Activated T-helper 1 cell treated with anti-CD3 and anti-CD28 coated beads, Interleukin-12 subunit alpha, Interleukin-12 subunit beta, Interleukin-2, Interleukin-4 antibody, amounts not matched to agents 30 ng/mL and 10 ng/mL and 1 ng/mL, durations not matched to agents 14 hours and 24 hours and 36 hours (primary cell): Measurements from ENCODE around the gene IL19. TPM values are rescaled to one million over a fixed set of nuclear protein-coding genes. Genes with fewer than 3 reads are reported as not detected.

ENCODE experiments used
- DNase-seq: peaks from one replicate; pipeline ENCODE4 v3.0.0; 2021; ENCODE audit warnings: low spot score
- H3K27ac Mint-ChIP-seq: one replicate; pipeline ENCODE4 v1.8.0; 2021; ENCODE audit warnings: mild to moderate bottlenecking, mixed read lengths
- H3K27me3 Mint-ChIP-seq: one replicate; pipeline ENCODE4 v1.8.0; 2022; ENCODE audit warnings: mild to moderate bottlenecking, moderate library complexity, mixed read lengths; ENCODE audit not compliant: insufficient read depth
- H3K36me3 Mint-ChIP-seq: one replicate; pipeline ENCODE4 v1.8.0; 2021; ENCODE audit warnings: low read depth, mixed read lengths
- H3K4me1 Mint-ChIP-seq: one replicate; pipeline ENCODE4 v1.8.0; 2021; ENCODE audit warnings: low read depth, mixed read lengths
- H3K4me3 Mint-ChIP-seq: one replicate; pipeline ENCODE4 v1.8.0; 2021; ENCODE audit warnings: mild to moderate bottlenecking, moderate library complexity, mixed read lengths
- H3K9me3 Mint-ChIP-seq: one replicate; pipeline ENCODE4 v1.8.0; 2021; ENCODE audit warnings: mixed read lengths
- intact Hi-C: fragments of 100-400 bp; cut with micrococcal nuclease; formaldehyde crosslinking; loops from one replicate; pipeline ENCODE4 v1.15.1; 2024
- total RNA-seq: library from RNA; stranded (reverse); gene quantifications from 2 replicates; pipeline ENCODE4 v1.2.3, GENCODE V29; 2022

IL19 gene
- total RNA-seq, 1 donor from 2014 or later = not detected

- Mint-ChIP-seq H3K4me1 (peaks cover 18% of the 10 kb centered on the region), H3K27ac (no peak overlapping the region), H3K9me3 (no peaks in the 10 kb centered on the region), H3K27me3 (peaks cover 3% of the 10 kb centered on the region), H3K36me3 (no peaks in the 10 kb centered on the region), H3K4me3 (no peak overlapping the region)
- intact Hi-C loops = no loop called here
- DNase-seq = no peak
Measured at GRCh38 chr1:206823727-206824126, 53.2 kb downstream of the IL19 start.

GRCh38 chr1:206824331-206824730 lies 53.8 kb downstream of the IL19 start:
- Mint-ChIP-seq H3K9me3 (no peaks in the 10 kb centered on the region), H3K4me1 (peaks cover 24% of the 10 kb centered on the region), H3K4me3 (no peak overlapping the region), H3K36me3 (no peaks in the 10 kb centered on the region), H3K27me3 (peaks cover 3% of the 10 kb centered on the region), H3K27ac (no peak overlapping the region)
- no peak for DNase-seq
- intact Hi-C loops = no loop called here

DNA sequence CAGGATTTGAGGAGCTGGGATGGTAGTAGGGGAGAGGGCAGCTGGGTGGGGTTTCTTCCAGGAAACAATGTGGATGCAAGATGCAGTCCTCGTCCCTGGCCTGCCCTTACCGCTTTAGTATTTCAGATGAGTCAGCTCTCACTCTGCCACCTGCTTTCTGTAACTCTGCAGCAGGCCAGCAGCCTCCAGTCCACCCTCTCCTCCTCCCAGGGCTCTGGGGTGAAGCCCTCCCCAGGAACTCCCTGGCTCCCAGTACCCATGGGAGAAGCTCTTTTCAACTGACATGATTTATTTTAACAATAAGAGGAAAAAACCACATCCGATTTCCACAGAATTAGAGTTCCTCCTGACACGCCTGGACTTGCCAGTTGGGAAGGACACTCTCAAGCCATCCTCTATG lies 55.8 kb downstream of the IL19 start:
- Mint-ChIP-seq H3K4me1 (peaks cover 33% of the 10 kb centered on the region), H3K36me3 (no peaks in the 10 kb centered on the region), H3K9me3 (no peaks in the 10 kb centered on the region), H3K27ac (no peak overlapping the region), H3K27me3 (peaks cover 3% of the 10 kb centered on the region), H3K4me3 (no peak overlapping the region)
- intact Hi-C loops = no loop called here
- DNase-seq = no peak

GRCh38 chr1:206828061-206828460 lies 57.5 kb downstream of the IL19 start:
- H3K27me3 Mint-ChIP-seq = peaks cover 6% of the 10 kb centered on the region
- intact Hi-C loops = loop anchor here (1.0 kb wide), 1 partner anchor 12 kb away; no protein-coding TSS in a partner anchor
- peaks cover 42% of the 10 kb centered on the region for H3K4me1 Mint-ChIP-seq
- no peak overlapping the region for H3K4me3 Mint-ChIP-seq
- no peaks in the 10 kb centered on the region for H3K36me3 Mint-ChIP-seq
- no peaks in the 10 kb centered on the region for H3K9me3 Mint-ChIP-seq
- no peak overlapping the region for H3K27ac Mint-ChIP-seq
- no peak for DNase-seq

- no peak overlapping the region for H3K4me3 Mint-ChIP-seq
Measured at GRCh38 chr1:206828765-206829164, 58.2 kb downstream of the IL19 start.

GRCh38 chr1:206829282-206829681 lies 58.7 kb downstream of the IL19 start:
- H3K27me3 Mint-ChIP-seq = peaks cover 11% of the 10 kb centered on the region
- intact Hi-C loops = no loop called here
- peaks cover 40% of the 10 kb centered on the region for H3K4me1 Mint-ChIP-seq
- H3K4me3 Mint-ChIP-seq = peak overlapping the region; percentile 23
- H3K36me3 Mint-ChIP-seq = no peaks in the 10 kb centered on the region
- no peaks in the 10 kb centered on the region for H3K9me3 Mint-ChIP-seq
- DNase-seq = no peak
- no peak overlapping the region for H3K27ac Mint-ChIP-seq

More at GRCh38 chr1:206828765-206829164, 58.2 kb downstream of the IL19 start:
- intact Hi-C loops = loop anchor here (1.0 kb wide), 1 partner anchor 12 kb away; no protein-coding TSS in a partner anchor
- Mint-ChIP-seq H3K27ac (no peak overlapping the region), H3K4me1 (peaks cover 44% of the 10 kb centered on the region), H3K9me3 (no peaks in the 10 kb centered on the region), H3K27me3 (peaks cover 7% of the 10 kb centered on the region), H3K36me3 (no peaks in the 10 kb centered on the region)
- no peak for DNase-seq

DNA sequence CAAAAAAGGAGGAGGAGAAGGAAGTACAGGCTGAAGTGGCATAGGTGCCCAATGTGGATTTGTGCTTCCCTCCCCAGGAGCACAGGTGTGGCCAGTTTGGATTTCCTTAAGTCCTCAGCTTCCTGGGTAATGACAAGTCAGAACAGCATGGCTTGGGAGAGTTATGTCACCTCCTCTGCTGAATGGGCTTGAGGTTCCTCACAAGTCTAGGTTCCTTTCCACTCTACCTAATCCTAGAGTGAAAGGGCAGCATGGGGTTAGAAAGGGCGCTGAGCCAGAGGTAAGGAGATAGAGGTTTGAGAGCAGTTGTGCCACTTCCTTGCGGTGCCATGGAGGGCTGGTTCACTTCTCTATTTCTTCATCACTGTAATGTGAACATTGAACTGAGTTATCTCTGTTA lies 59.3 kb downstream of the IL19 start:
- Mint-ChIP-seq H3K27me3 (peaks cover 16% of the 10 kb centered on the region), H3K36me3 (no peaks in the 10 kb centered on the region), H3K4me1 (peaks cover 38% of the 10 kb centered on the region), H3K27ac (no peak overlapping the region), H3K9me3 (no peaks in the 10 kb centered on the region), H3K4me3 (no peak overlapping the region)
- intact Hi-C loops = no loop called here
- no peak for DNase-seq

GRCh38 chr1:206831650-206832049 lies 61.1 kb downstream of the IL19 start:
- H3K4me3 Mint-ChIP-seq = no peak overlapping the region
- peaks cover 35% of the 10 kb centered on the region for H3K4me1 Mint-ChIP-seq
- no peaks in the 10 kb centered on the region for H3K36me3 Mint-ChIP-seq
- peaks cover 26% of the 10 kb centered on the region for H3K27me3 Mint-ChIP-seq
- no peaks in the 10 kb centered on the region for H3K9me3 Mint-ChIP-seq
- DNase-seq = no peak
- intact Hi-C loops = no loop called here
- no peak overlapping the region for H3K27ac Mint-ChIP-seq

DNA sequence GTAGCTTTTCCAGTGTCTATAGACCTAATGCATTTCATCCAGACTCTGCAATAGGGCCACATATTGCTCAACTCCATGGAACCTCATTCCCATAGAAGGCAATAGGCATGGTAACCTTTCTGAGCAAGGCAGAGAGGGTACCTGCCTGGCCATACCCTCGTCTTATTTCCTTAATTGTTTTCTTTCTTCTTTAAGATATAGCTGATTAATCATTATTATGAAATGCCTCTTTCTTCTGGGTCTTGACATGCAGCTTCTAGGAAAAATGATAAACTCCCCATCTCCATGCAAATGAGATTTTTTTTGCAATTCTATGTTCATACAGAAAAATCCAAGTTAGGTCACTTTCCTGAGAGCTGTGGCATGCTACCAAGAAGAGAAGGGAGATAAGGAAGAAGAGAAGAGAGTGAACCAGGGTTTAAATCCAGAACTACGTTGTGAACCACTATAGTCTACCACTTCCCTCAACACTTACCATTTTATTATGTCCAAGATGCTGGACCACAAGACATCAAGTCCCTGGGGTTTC lies 61.8 kb downstream of the IL19 start:
- intact Hi-C loops = no loop called here
- H3K4me1 Mint-ChIP-seq = peaks cover 33% of the 10 kb centered on the region

GRCh38 chr1:206833106-206833680 lies 62.6 kb downstream of the IL19 start:
- H3K4me3 Mint-ChIP-seq = no peak overlapping the region
- no peak overlapping the region for H3K27ac Mint-ChIP-seq
- intact Hi-C loops = no loop called here
- no peaks in the 10 kb centered on the region for H3K9me3 Mint-ChIP-seq
- no peaks in the 10 kb centered on the region for H3K36me3 Mint-ChIP-seq
- DNase-seq = no peak
- peaks cover 31% of the 10 kb centered on the region for H3K4me1 Mint-ChIP-seq
- H3K27me3 Mint-ChIP-seq = peaks cover 33% of the 10 kb centered on the region

More for the DNA sequence above, 61.8 kb downstream of the IL19 start:
- Mint-ChIP-seq H3K4me3 (no peak overlapping the region), H3K27ac (no peak overlapping the region), H3K27me3 (peaks cover 33% of the 10 kb centered on the region), H3K36me3 (no peaks in the 10 kb centered on the region), H3K9me3 (no peaks in the 10 kb centered on the region)
- DNase-seq = no peak

- H3K36me3 Mint-ChIP-seq = no peaks in the 10 kb centered on the region
- DNase-seq = no peak
- H3K4me3 Mint-ChIP-seq = no peak overlapping the region
- peaks cover 25% of the 10 kb centered on the region for H3K4me1 Mint-ChIP-seq
- no peaks in the 10 kb centered on the region for H3K9me3 Mint-ChIP-seq
- intact Hi-C loops = no loop called here
- H3K27me3 Mint-ChIP-seq = peaks cover 34% of the 10 kb centered on the region
- H3K27ac Mint-ChIP-seq = no peak overlapping the region
Measured at GRCh38 chr1:206833801-206834200, 63.2 kb downstream of the IL19 start.

GRCh38 chr1:206834217-206834616 lies 63.6 kb downstream of the IL19 start:
- Mint-ChIP-seq H3K27ac (no peak overlapping the region), H3K36me3 (no peaks in the 10 kb centered on the region), H3K9me3 (no peaks in the 10 kb centered on the region), H3K27me3 (peaks cover 38% of the 10 kb centered on the region), H3K4me1 (peaks cover 21% of the 10 kb centered on the region), H3K4me3 (no peak overlapping the region)
- intact Hi-C loops = no loop called here
- DNase-seq = no peak

- peaks cover 16% of the 10 kb centered on the region for H3K4me1 Mint-ChIP-seq
- H3K4me3 Mint-ChIP-seq = no peak overlapping the region
- H3K36me3 Mint-ChIP-seq = no peaks in the 10 kb centered on the region
- peaks cover 38% of the 10 kb centered on the region for H3K27me3 Mint-ChIP-seq
- intact Hi-C loops = no loop called here
- H3K9me3 Mint-ChIP-seq = no peaks in the 10 kb centered on the region
- no peak overlapping the region for H3K27ac Mint-ChIP-seq
- DNase-seq = no peak
Measured at GRCh38 chr1:206834711-206835110, 64.1 kb downstream of the IL19 start.

DNA sequence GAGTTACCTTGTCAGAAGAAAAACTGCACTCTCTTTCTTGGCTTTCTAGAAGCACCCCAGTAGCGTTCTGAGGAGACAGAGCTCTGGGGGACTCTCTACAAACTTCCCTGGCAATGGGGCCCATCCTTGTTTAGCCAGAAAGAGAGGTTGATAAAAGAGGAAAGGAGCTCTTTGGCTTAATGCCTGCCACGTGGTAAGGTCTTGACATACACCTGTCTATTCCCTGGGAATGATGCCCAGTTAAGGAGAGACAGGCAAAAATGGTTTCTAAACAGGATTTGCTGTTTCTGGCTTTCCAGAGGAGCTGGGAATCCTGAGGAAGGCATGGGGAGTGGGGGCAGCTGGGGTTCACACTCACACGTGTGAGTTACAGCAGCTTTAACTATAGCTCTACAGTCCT lies 64.6 kb downstream of the IL19 start:
- peaks cover 38% of the 10 kb centered on the region for H3K27me3 Mint-ChIP-seq
- H3K27ac Mint-ChIP-seq = no peak overlapping the region
- peaks cover 11% of the 10 kb centered on the region for H3K4me1 Mint-ChIP-seq
- no peaks in the 10 kb centered on the region for H3K36me3 Mint-ChIP-seq
- H3K9me3 Mint-ChIP-seq = no peaks in the 10 kb centered on the region
- no peak for DNase-seq
- H3K4me3 Mint-ChIP-seq = no peak overlapping the region
- intact Hi-C loops = no loop called here
